GM12878 (cell line): ENCODE results near the gene TRPM3. TPM values are rescaled to one million over a fixed set of nuclear protein-coding genes. Genes with fewer than 3 reads are reported as not detected.
"Not testable (repeated sequence)": the region's sequence is repeated elsewhere in the genome, so short reads cannot be mapped to it uniquely, and the experiment has no call there.

ENCODE experiments used
- ATAC-seq: fragments of 200-7000 bp; cut with Tn5 transposase; 3 replicates; pipeline ENCODE4 v1.9.1; 2020; ENCODE audit warnings: mild to moderate bottlenecking, moderate library complexity
- BruUV-seq: library from RNA; stranded (reverse); fragments of 400-500 nt; replicated peaks from 2 replicates; lab custom pipeline; 2021; lab: Mats Ljungman, UMichigan
- CTCF ChIA-PET: fragments of 300-600 bp; sonication (Branson Sonifier 250); formaldehyde crosslinking; extraction: SDS; loops from one replicate; lab custom pipeline; 2021; ENCODE audit warnings: inconsistent platforms; lab: Yijun Ruan, JAX
- POLR2A ChIA-PET: fragments of 350-600 bp; formaldehyde crosslinking; extraction: SDS; loops from one replicate; lab custom pipeline; 2021; ENCODE audit warnings: inconsistent platforms; lab: Charles Lee
- RAD21 ChIA-PET: fragments of 300-600 bp; sonication (Branson Sonifier 250); formaldehyde crosslinking; loops from one replicate; lab custom pipeline; 2023; ENCODE audit warnings: antibody characterized with exemption; ENCODE audit not compliant: unreplicated experiment; lab: Charles Lee
- SMC1A ChIA-PET: fragments of 300-600 bp; sonication (Branson Sonifier 250); formaldehyde crosslinking; loops from one replicate; lab custom pipeline; 2023; ENCODE audit not compliant: unreplicated experiment, uncharacterized antibody; lab: Charles Lee
- DNase-seq: peaks from one replicate; pipeline ENCODE4 v3.0.0-alpha.2; 2011; ENCODE audit warnings: low read depth, low spot score
- FAIRE-seq: peaks from 3 replicates; lab custom pipeline; 2011; peaks lifted over from hg19 to GRCh38; lab: Jason Lieb, UNC
- H2AFZ ChIP-seq: 2 replicates; pipeline ENCODE4 v1.6.0; 2011; ENCODE audit warnings: low read depth, low read length, control low read depth; ENCODE audit not compliant: control insufficient read depth
- H3K27ac ChIP-seq: 2 replicates; pipeline ENCODE4 v1.5.1; 2011; ENCODE audit warnings: control low read depth; ENCODE audit not compliant: control insufficient read depth, insufficient read depth
- H3K27me3 ChIP-seq, 2 experiments: replicated peaks in 1 of 2; 2 replicates each; pipeline versions ENCODE4 v1.6.0 to v1.6.1; 2011; ENCODE audit warnings: low read length in 1 of 2; ENCODE audit not compliant: control insufficient read depth in 2 of 2, insufficient read depth in 2 of 2
- H3K36me3 ChIP-seq, 2 experiments: 2 replicates each; pipeline ENCODE4 v1.5.1; 2011; ENCODE audit warnings: low read length in 1 of 2; ENCODE audit not compliant: control insufficient read depth in 2 of 2, insufficient read depth in 2 of 2
- H3K4me1 ChIP-seq: 2 replicates; pipeline ENCODE4 v1.6.1; 2011; ENCODE audit warnings: mild to moderate bottlenecking, low read length, moderate library complexity, mixed read lengths; ENCODE audit not compliant: control insufficient read depth, insufficient read depth
- H3K4me2 ChIP-seq: 2 replicates; pipeline ENCODE4 v1.6.0; 2011; ENCODE audit warnings: control low read depth; ENCODE audit not compliant: control insufficient read depth, insufficient read depth
- H3K4me3 ChIP-seq: fragments of 200-600 bp; sonication (generic); 2 replicates; pipeline ENCODE4 v1.5.1; 2016
- H3K79me2 ChIP-seq: 2 replicates; pipeline ENCODE4 v1.6.0; 2011; ENCODE audit warnings: low read length; ENCODE audit not compliant: control insufficient read depth, insufficient read depth
- H3K9ac ChIP-seq: 2 replicates; pipeline ENCODE4 v1.8.0; 2011; ENCODE audit warnings: low read length, control low read depth, mixed read lengths; ENCODE audit not compliant: control insufficient read depth, insufficient read depth
- H3K9me3 ChIP-seq: replicated peaks from 3 replicates; pipeline ENCODE4 v1.5.1; 2011; ENCODE audit warnings: mild to moderate bottlenecking, low read length; ENCODE audit not compliant: control insufficient read depth, insufficient read depth
- H4K20me1 ChIP-seq: 2 replicates; pipeline ENCODE4 v1.6.0; 2011; ENCODE audit not compliant: control insufficient read depth, insufficient read depth
- CREB1 ChIP-seq: IDR thresholded peaks from 2 replicates; pipeline ENCODE4 v1.6.1; 2012; ENCODE audit warnings: low read depth, mild to moderate bottlenecking, inconsistent platforms
- EP300 ChIP-seq, 2 experiments: fragments of 150-350 bp in 1 of 2; IDR thresholded peaks; 2 replicates each; pipeline ENCODE4 v1.6.1; 2011 to 2012; ENCODE audit warnings: low read depth in 2 of 2, low read length in 2 of 2, borderline replicate concordance in 1 of 2, improper control_type of control experiment in 1 of 2, inconsistent platforms in 1 of 2; ENCODE audit not compliant: control insufficient read depth in 1 of 2
- IRF4 ChIP-seq: IDR thresholded peaks from 2 replicates; pipeline ENCODE4 v1.6.1; 2011; ENCODE audit warnings: low read depth, low read length
- STAT1 ChIP-seq: fragments of 450-650 bp; conservative IDR thresholded peaks from 2 replicates; pipeline ENCODE4 v1.6.1; 2014; ENCODE audit warnings: antibody characterized with exemption, mild to moderate bottlenecking
- TAF1 ChIP-seq: IDR thresholded peaks from 2 replicates; pipeline ENCODE4 v1.6.1; 2011; ENCODE audit warnings: mild to moderate bottlenecking, low read depth, low read length, borderline replicate concordance
- WGBS: methylation state at CpG from one replicate; pipeline ENCODE4 v1.1.6; 2016; ENCODE audit warnings: low lambda C conversion rate; ENCODE audit not compliant: insufficient replicate concordance, insufficient coverage; ENCODE audit errors: missing lambda C conversion rate; 5-methylcytosine and 5-hydroxymethylcytosine counted together
- in situ Hi-C: fragments of 300-500 bp; cut with MboI; formaldehyde crosslinking; loops from 9 replicates; pipeline ENCODE4 v1.14.3; 2018; ENCODE audit warnings: mixed read lengths
- intact Hi-C: fragments of 100-400 bp; cut with micrococcal nuclease; formaldehyde crosslinking; loops from one replicate; pipeline ENCODE4 v1.14.2; 2022; ENCODE audit not compliant: unreplicated experiment
- polyA plus RNA-seq, 11 experiments: library from polyadenylated mRNA; depleted of rRNA in 4 of 11; unstranded in 6 of 11; stranded (reverse) in 5 of 11; fragments of >200 nt; fragmentation: Nextera tagmentation in 4 of 11; fragmentation: Illumina TruSeq in 1 of 11; extraction: Ambion mirVana in 4 of 11; extraction: Trizol in 1 of 11; gene quantifications; 1 replicate in 1 of 11; 2 replicates in 10 of 11; pipeline versions ENCODE4 v1.2.1 to v1.2.3, GENCODE V29; 2011 to 2016; ENCODE audit warnings: inconsistent platforms in 2 of 11, missing spikeins in 2 of 11, low read depth in 1 of 11
- total RNA-seq, 4 experiments: library from RNA; depleted of rRNA in 3 of 4; stranded (reverse); fragments of >200 nt in 3 of 4; fragmentation: Illumina TruSeq in 1 of 4; extraction: Trizol in 1 of 4; gene quantifications; 2 replicates each; pipeline versions ENCODE4 v1.2.1 to v1.2.3, GENCODE V29; 2013 to 2021
- TF ChIP-seq, protein P1 (sequence below): IDR thresholded peaks from 2 replicates; pipeline ENCODE4 v1.6.1; 2011; ENCODE audit warnings: borderline replicate concordance, low read depth, mild to moderate bottlenecking, moderate library complexity, mixed read lengths, low read length; ENCODE audit not compliant: insufficient read depth; ENCODE audit errors: extremely low read length
- TF ChIP-seq, protein P2 (sequence below): fragments of 150-350 bp; IDR thresholded peaks from 2 replicates; pipeline ENCODE4 v1.6.1; 2016; ENCODE audit warnings: low read depth, low read length
- TF ChIP-seq, protein P3 (sequence below): fragments of 450-650 bp; formaldehyde crosslinking; IDR thresholded peaks from 2 replicates; pipeline ENCODE4 v1.5.0; 2022; ENCODE audit warnings: mild to moderate bottlenecking, missing genetic modification characterization

Gene TRPM3
- total and polyA plus RNA-seq, 10 of the 15 experiments (the other 5 are each of a cell fraction or from before 2014, with no cell fraction given) = not detected

DNA sequence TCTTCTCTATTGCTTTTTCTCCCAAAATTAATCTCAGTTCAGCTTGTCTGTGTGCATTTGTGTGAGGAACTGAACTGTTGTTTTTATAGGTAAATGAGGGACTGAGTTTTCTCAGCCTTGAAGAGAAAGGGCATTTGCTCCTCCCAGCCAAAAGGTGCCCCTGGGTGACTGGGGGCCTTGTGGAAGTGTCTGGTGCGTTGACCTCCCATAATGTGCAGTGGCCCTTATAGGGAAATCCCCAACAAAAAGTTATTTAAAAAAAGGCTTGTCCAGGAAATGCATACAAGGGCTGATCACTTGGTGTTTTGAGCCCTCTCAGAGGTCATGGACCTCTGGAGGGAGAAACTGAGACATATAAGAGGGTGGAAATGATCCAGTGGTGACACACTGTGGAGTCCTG lies 467.3 kb downstream of the TRPM3 start:
- H3K4me1 ChIP-seq = no peaks in the 10 kb centered on the region
- no peak overlapping the region for H3K4me2 ChIP-seq
- ChIA-PET SMC1A (interaction anchor here (0.7 kb wide), 1 partner anchor 7 kb away, joined by 3 read pairs; no protein-coding TSS in a partner anchor), POLR2A (no interaction called here), CTCF (no interaction called here), RAD21 (no interaction called here)
- no peak for FAIRE-seq
- in situ Hi-C loops (no loop called here), intact Hi-C loops (no loop called here)
- no TSS peak for BruUV-seq
- H3K27me3 ChIP-seq = no peaks in the 10 kb centered on the region; a peak in 1 of 4 replicates
- H4K20me1 ChIP-seq = no peaks in the 10 kb centered on the region
- H3K27ac ChIP-seq = no peak overlapping the region
- no peak overlapping the region for H3K9ac ChIP-seq
- TF ChIP-seq IRF4 = no peak
- TF ChIP-seq, protein P1, sequence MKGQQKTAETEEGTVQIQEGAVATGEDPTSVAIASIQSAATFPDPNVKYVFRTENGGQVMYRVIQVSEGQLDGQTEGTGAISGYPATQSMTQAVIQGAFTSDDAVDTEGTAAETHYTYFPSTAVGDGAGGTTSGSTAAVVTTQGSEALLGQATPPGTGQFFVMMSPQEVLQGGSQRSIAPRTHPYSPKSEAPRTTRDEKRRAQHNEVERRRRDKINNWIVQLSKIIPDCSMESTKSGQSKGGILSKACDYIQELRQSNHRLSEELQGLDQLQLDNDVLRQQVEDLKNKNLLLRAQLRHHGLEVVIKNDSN = no peak
- TF ChIP-seq EP300 (IDR thresholded peaks at IDR 0.05; ENCODE audit: borderline replicate concordance in 1 of 2, control insufficient read depth in 1 of 2, low read depth in 2 of 2, low read length in 2 of 2) = no peak
- TF ChIP-seq, protein P2, sequence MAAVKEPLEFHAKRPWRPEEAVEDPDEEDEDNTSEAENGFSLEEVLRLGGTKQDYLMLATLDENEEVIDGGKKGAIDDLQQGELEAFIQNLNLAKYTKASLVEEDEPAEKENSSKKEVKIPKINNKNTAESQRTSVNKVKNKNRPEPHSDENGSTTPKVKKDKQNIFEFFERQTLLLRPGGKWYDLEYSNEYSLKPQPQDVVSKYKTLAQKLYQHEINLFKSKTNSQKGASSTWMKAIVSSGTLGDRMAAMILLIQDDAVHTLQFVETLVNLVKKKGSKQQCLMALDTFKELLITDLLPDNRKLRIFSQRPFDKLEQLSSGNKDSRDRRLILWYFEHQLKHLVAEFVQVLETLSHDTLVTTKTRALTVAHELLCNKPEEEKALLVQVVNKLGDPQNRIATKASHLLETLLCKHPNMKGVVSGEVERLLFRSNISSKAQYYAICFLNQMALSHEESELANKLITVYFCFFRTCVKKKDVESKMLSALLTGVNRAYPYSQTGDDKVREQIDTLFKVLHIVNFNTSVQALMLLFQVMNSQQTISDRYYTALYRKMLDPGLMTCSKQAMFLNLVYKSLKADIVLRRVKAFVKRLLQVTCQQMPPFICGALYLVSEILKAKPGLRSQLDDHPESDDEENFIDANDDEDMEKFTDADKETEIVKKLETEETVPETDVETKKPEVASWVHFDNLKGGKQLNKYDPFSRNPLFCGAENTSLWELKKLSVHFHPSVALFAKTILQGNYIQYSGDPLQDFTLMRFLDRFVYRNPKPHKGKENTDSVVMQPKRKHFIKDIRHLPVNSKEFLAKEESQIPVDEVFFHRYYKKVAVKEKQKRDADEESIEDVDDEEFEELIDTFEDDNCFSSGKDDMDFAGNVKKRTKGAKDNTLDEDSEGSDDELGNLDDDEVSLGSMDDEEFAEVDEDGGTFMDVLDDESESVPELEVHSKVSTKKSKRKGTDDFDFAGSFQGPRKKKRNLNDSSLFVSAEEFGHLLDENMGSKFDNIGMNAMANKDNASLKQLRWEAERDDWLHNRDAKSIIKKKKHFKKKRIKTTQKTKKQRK = no peak
- no peak for TF ChIP-seq STAT1
- TF ChIP-seq, protein P3, sequence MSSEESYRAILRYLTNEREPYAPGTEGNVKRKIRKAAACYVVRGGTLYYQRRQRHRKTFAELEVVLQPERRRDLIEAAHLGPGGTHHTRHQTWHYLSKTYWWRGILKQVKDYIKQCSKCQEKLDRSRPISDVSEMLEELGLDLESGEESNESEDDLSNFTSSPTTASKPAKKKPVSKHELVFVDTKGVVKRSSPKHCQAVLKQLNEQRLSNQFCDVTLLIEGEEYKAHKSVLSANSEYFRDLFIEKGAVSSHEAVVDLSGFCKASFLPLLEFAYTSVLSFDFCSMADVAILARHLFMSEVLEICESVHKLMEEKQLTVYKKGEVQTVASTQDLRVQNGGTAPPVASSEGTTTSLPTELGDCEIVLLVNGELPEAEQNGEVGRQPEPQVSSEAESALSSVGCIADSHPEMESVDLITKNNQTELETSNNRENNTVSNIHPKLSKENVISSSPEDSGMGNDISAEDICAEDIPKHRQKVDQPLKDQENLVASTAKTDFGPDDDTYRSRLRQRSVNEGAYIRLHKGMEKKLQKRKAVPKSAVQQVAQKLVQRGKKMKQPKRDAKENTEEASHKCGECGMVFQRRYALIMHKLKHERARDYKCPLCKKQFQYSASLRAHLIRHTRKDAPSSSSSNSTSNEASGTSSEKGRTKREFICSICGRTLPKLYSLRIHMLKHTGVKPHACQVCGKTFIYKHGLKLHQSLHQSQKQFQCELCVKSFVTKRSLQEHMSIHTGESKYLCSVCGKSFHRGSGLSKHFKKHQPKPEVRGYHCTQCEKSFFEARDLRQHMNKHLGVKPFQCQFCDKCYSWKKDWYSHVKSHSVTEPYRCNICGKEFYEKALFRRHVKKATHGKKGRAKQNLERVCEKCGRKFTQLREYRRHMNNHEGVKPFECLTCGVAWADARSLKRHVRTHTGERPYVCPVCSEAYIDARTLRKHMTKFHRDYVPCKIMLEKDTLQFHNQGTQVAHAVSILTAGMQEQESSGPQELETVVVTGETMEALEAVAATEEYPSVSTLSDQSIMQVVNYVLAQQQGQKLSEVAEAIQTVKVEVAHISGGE (CRISPR knock-in tag) = no peak
- no peak for TF ChIP-seq CREB1
- TF ChIP-seq TAF1 = no peak
- no peaks in the 10 kb centered on the region for H3K79me2 ChIP-seq
- DNase-seq = no peak
- no peak for ATAC-seq
- no peaks in the 10 kb centered on the region for H3K36me3 ChIP-seq
- H3K9me3 ChIP-seq = no peaks in the 10 kb centered on the region
- no peak overlapping the region for H3K4me3 ChIP-seq
- H2AFZ ChIP-seq = no peak overlapping the region
- WGBS = 0% methylated on average over 1 of the region's 1 CpG

DNA sequence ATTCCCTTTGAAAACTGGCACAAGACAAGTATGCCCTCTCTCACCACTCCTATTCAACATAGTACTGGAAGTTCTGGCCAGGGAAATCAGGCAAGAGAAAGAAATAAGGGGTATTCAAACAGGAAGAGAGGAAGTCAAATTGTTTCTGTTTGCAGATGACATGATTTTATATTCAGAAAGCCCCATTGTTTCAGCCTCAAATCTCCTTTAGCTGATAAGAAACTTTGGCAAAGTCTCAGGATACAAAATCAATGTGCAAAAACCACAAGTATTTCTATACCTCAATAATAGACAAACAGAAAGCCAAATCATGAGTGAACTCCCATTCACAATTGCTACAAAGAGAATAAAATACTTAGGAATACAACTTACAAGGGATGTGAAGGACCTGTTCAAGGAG lies 476.8 kb downstream of the TRPM3 start:
- BruUV-seq, H3K9me3 ChIP-seq, DNase-seq, FAIRE-seq, H3K36me3 ChIP-seq, H3K27ac ChIP-seq, H4K20me1 ChIP-seq, SMC1A ChIA-PET, H3K9ac ChIP-seq, H3K4me3 ChIP-seq, H3K27me3 ChIP-seq, RAD21 ChIA-PET, H3K4me1 ChIP-seq, H3K4me2 ChIP-seq, H3K79me2 ChIP-seq, POLR2A ChIA-PET, H2AFZ ChIP-seq, ATAC-seq: not testable (repeated sequence)
- intact Hi-C loops = loop anchor here (10.0 kb wide), 3 partner anchors 180 to 280 kb away; no protein-coding TSS in a partner anchor
- CTCF ChIA-PET = interaction anchor here (1.0 to 1.4 kb wide), 2 partner anchors 10 to 357 kb away, joined by 3 read pairs; no protein-coding TSS in a partner anchor
- in situ Hi-C loops = loop anchor here (5.0 to 10.0 kb wide), 2 partner anchors 358 to 600 kb away; no protein-coding TSS in a partner anchor
